ENCODE results near the gene MYO18B.

MYO18B gene

GRCh38 chr22:25711491-25711890 is 30.5 kb upstream of the MYO18B start:
- DNase-seq (ENCODE audit: low spot score) = no peak

DNA sequence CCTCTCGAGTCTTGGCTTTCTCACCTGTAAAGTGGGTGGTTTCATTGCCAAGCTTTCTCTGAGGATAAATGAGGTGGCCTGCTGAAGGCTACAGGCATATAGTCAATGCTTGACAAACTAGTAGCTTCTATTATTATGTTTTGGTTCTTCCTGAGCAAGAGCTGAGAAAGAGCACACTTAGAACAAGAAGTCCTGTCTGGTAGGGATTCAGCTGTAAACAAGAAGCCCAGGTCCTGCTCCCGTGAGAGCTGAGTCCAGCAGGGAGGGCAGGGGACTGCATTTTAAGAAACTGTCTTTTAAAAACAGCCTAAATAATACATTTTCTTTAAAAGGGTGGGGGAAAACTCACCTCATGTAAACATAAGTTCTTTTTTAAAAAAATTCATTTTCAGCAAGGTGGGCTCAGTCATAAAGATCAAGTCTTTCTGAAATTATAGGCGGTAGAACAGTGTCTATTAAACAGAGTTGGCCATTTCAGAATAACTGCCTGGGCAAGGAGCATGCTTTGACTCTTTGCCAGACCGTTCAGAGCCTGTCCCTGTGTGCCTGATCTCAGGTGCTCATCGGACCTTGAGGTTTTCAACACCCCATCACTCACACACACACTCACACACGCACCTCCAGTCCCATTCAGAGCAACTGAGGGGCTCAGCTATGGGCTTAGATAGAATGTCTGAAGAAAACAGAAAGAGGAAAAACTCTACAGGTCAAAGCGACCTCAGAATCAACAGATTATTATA is 29.2 kb upstream of the MYO18B start:
- DNase-seq (ENCODE audit: low spot score) = no peak

- DNase-seq (ENCODE audit: low spot score) = no peak
These were observed 27.9 kb upstream of the MYO18B start for GRCh38 chr22:25714070-25714469.

GRCh38 chr22:25714739-25715138 is 27.2 kb upstream of the MYO18B start:
- DNase-seq (ENCODE audit: low spot score) = no peak

DNA sequence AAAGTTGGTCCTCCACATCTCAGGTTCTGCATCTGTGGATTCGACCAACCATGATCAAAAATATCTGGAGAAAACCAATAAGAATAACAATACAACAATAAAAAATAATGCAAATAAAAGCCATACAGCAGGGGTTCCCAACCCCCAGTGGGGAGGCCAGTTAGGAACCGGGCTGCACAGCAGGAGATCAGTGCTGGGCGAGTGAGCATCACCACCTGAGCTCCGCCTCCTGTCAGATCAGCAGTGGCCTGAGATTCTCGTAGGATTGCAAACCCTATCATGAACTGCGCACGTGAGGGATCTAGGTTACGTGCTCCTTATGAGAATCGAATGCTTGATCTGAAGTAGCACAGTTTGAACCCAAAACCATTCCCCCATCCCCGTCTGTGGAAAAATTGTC is 25.4 kb upstream of the MYO18B start:
- no peak for DNase-seq (ENCODE audit: low spot score)

DNA sequence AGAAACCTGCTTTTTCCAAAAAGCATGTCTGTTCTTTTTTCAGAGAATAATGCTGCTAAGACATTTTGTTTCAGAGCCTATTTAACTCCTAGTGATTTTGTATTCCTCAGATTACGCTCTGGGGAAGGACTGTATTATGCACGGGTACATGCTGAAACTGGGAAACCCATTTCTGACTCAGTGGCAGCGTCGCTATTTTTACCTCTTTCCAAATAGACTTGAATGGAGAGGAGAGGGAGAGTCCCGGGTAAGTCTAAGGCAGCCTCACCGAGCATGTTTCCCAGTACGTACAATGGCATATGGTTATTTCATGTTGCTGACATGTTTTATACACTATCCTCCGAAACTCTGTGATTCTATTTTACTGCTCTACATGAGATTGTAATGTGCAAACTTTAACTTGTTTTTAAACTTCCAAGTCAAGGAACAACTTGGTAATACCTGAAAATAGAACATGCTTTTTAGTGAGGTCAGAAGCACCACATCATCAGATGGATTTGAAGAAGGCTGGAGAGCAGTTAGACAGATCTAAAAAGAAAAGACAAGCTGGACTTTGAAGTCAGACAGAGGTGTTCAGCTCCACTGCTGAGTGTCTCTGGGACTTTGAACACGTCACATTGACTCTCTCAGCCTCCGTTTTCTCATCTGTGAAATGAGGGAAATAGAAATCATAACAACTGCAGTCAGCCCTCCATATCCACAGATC is 23.7 kb upstream of the MYO18B start:
- DNase-seq (ENCODE audit: low spot score) = no peak

- DNase-seq (ENCODE audit: low spot score) = no peak
These were observed 19.8 kb upstream of the MYO18B start for GRCh38 chr22:25722223-25722622.

GRCh38 chr22:25722626-25723025 is 19.4 kb upstream of the MYO18B start:
- DNase-seq (ENCODE audit: low spot score) = no peak

DNA sequence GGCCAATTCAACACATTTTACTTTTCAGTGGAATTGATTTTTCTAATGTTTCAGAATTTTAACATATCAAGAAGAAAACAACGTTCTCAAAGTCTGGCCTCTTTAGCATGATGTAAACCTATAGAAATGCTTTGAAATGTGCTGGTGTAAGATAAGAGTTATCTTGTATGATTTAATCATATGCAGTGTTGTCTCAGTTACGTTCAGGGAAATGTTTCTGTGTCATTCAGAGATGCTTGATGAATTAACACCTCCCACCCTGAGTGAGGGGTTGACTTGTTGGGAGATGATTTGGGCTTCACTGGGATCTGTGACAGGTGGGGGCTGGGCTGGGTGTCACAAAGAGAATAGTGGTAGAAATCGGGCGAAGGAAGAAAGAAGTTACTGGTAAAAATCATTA is 15.7 kb upstream of the MYO18B start:
- DNase-seq (ENCODE audit: low spot score) = no peak

- no peak for DNase-seq (ENCODE audit: low spot score)
These were observed 13.9 kb upstream of the MYO18B start for GRCh38 chr22:25728071-25728470.

DNA sequence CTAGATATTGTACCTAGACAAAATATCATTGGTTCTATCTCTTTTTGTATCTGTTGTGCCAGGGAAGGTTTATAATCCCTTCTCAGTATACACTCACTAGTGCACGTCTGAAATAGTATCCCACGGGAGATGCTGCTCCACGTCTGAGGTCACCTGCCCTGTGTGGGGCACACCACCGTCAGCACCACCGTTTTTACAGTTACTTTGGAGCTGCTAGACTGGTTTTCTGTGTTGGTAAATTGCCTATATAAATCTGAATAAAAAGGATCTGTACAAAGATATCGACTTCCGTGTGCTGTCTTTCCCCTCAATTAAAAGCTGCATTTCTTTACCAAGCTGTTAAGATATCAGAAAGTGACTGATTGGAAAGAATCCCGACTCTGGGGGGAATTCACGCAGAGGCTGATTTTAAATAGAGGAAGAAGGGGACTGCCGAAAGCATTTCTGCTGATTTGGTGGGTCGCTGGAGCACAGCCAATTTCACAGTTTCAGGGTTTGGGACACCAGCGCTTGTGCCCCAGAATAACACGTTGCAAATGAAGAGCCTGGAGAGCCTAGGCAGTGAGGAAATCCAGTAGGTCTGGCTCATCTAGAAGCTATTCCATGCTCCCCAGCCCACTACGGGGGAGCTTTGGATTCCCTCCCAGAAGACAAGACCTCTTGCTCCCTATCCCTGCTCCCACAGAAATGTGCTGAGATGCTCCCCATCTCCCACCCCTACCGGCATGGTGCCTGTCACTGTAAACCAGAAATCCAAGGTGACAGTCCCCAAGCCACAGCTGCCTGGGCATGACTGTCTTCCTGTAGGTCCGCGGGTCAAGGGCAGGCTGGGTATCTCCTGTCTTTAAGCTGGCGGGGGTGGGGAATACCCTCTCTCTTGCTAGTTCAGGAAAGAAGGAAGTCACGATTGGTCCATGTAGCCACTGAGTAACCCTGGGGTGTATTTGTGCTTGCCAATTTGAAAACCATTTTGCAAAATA is 12.7 kb upstream of the MYO18B start:
- no peak for DNase-seq (ENCODE audit: low spot score)

DNA sequence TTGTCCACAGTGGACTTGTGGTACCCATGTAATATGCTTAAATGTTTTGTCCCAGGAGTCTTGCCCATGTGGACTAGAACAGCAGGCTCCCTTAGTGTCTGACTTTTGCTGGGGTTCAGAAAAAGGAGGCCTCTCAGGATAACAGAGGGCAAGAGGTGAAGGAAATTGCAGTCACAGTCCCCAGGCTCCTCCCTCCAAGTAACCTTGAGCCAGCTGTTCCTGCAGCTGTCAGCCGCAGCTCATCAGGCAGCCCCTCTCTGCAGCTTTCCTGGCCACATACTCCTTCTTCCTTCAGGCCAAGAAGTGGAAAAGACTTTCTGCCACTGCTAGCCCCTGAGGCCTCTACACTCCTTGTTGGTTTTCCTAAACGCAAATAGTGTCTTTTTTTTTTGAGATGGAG is 6.3 kb upstream of the MYO18B start:
- no peak for DNase-seq (ENCODE audit: low spot score)

GRCh38 chr22:25736378-25737011 is 5.5 kb upstream of the MYO18B start:
- DNase-seq (ENCODE audit: low spot score) = no peak

DNA sequence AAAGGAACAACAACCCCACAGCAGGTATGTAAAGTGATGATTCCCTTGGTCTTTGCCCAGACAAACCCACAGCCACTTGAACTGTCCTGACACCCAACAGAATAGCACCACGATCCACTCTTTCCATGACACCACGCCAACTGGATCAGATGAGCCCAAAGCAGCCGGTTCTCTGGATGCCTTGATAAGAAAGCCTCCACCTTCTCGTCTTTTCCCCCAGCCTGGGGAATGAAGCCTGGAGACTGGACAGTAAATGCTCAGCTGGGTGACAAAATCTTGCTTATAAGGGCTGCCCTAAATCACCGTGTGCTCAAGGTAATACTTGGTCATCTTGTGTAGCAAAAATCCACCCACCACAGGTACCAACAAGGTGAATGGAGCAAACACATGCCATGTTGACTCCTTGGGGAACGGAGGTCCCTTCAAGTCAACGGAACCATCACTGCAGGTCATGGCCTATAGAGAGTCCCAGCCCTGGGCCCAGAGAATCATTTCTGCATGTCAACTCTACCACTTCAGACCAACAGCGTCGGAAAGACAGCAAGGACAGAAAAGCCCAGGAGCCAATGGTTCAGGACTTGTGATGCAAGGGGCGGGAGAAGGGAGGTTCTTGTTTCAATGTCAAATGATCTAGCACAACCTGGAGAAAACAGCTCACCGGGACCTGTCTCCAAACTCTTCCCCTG is 2.2 kb upstream of the MYO18B start:
- DNase-seq (ENCODE audit: low spot score) = no peak

DNA sequence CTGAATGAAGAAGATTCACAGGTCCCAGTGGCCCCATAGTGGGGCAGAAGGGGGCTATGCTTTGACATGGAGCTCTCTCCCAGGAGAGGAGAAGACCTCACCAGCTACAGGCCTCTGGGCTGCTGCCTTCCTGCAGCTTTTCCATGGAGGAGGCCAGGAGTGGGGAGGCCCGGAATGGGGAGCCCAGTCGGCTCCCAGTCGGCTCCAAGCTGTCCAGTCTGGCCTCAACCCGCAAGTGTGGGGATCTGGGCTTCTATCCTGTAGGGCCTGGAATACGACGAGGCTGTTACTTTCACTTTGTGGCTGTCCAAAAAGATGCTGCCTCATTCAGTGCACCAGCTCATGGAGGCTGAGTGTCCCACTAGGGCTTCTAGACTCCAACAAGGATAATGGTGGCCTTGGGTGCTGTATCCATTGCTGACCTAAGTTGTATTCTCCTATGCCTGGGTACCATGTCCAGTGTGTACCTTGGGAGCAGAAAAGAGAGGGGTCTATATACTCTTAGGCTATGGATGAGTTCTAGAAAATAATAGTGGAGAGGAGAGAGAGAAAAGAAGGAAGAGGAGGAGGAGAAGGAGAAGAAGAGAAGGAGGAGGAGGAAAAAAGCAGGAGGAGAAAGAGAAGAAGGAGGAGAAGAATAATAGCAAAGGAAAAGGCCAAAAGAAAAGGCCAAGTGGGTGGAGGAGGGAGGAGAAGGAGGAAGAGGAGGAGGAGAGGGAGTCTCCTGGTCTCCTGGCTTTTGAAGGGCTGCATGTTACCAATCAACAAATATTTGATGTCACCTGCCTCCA is 1.1 kb downstream of the MYO18B start:
- DNase-seq (ENCODE audit: low spot score) = no peak

- no peak for DNase-seq (ENCODE audit: low spot score)
These were observed 2.7 kb downstream of the MYO18B start for GRCh38 chr22:25744694-25745093.

DNA sequence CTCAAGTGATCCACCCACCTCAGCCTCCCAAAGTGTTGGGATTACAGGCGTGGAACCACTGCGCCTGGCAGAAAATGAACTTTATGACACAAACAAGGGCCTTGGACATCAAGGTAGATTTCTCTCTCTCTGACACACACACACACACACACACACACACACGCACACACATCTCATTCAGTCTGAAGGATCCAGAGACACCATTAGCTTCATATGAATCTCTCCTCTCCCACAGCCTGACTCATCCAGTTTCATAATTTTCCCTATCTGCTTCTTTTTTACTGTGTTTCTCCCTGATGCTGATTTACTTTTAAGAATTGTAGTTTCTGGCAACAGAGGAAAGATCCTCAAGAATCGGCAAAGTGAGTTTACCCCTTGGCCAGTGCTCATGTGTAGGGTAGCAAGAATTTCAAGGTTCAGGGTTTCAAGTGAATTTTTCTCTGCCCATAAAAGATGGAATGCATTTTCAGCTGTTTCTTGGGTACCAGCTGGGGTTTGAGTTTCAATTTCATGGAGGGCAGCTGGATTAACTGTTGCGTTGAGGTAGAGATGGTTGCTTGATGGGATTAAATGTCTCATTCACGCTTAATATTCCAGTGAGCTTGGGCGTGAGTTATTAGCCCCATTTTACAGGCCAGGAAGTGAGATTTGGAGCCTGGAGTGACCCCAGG is 3.5 kb downstream of the MYO18B start:
- DNase-seq (ENCODE audit: low spot score) = no peak

GRCh38 chr22:25746012-25746373 is 4.0 kb downstream of the MYO18B start:
- no peak for DNase-seq (ENCODE audit: low spot score)

DNA sequence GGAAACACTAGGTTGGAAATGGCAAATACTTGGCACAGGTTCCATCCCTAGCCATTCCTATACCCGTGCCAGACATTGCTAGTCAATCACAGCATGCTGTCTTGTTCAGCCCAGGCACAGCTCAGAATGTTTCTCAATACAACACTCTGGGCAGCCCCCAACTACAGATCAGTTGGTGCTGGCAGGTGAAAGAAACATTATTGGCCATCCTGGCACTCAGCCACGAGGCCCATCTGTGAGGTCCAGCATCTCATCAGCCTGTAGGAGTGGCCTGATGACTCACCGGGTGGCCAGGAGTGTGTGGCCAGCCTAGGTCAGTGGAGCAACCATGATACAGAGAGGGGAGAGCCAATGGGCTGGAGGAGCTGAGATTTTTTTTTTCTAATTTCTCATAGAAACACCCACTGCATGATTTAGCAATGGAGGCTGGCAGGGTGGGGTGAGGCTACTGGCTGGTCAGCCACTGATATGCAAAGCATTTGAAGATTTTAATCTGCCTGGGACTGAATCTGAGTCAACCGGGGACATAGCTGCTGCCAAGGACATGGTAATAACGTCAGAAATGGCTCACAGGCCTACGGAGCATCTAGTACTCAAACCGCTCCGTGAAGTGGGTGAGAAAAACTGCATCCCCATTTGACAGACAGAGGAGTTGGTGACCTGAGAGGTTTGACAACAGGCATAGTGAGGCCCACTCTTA is 5.4 kb downstream of the MYO18B start:
- DNase-seq (ENCODE audit: low spot score) = peak; percentile 56

GRCh38 chr22:25748140-25748539 is 6.2 kb downstream of the MYO18B start:
- no peak for DNase-seq (ENCODE audit: low spot score)

Data from SW480 (cell line).